ENCODE results near the gene ST6GALNAC4.

ST6GALNAC4 gene

DNA sequence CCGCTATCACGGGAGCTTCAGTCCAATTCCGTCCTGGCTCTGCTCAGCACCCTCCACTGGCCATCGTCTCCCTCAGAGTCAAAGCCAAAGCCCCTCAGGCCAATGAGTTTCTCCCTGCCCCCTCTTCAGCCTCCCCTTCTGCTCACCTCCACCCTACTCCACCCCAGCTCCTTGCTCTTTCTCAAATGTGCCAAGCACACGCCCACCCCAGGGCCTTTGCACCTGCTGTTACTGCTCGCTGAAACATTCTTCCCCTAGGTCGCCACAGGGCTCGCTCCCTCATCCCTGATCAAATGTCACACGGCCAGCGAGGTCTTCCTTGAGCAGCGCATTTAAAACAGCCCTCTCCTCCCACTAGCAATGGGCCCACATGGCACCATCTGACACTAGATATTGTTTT lies 56.1 kb downstream of the ST6GALNAC4 start:
- CTCF ChIA-PET, result interaction anchor here (1.6 to 5.1 kb wide), 3 partner anchors 9 to 97 kb away, joined by 4 to 34 read pairs (median 4); no protein-coding TSS in a partner anchor
- TF ChIP-seq, protein P1, sequence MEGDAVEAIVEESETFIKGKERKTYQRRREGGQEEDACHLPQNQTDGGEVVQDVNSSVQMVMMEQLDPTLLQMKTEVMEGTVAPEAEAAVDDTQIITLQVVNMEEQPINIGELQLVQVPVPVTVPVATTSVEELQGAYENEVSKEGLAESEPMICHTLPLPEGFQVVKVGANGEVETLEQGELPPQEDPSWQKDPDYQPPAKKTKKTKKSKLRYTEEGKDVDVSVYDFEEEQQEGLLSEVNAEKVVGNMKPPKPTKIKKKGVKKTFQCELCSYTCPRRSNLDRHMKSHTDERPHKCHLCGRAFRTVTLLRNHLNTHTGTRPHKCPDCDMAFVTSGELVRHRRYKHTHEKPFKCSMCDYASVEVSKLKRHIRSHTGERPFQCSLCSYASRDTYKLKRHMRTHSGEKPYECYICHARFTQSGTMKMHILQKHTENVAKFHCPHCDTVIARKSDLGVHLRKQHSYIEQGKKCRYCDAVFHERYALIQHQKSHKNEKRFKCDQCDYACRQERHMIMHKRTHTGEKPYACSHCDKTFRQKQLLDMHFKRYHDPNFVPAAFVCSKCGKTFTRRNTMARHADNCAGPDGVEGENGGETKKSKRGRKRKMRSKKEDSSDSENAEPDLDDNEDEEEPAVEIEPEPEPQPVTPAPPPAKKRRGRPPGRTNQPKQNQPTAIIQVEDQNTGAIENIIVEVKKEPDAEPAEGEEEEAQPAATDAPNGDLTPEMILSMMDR (IDR thresholded peaks at IDR 0.05; ENCODE audit: control extremely low read depth, extremely low read depth, low read depth, missing control alignments), result no peak
- POLR2A ChIA-PET, result no interaction called here
- DNase-seq (ENCODE audit: extremely low spot score), result no peak

DNA sequence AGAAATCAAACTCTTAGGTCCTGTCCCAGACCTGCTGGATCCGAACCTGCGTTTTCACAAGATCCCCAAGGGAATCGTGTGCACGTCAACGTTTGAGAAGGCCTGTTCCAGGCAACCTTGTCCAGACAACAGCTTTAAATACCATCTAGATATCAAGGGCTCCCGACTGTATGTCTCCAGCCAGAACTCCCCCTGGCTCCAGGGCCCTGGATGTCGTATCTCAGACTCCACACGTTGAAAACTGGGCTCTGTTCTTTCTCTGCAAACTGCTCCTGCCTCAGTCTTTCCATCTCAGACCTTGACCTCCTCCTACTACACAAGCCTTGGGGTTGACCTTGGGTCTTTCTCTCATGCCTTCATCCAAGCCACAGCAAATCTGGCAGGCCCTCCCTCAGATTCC lies 56.6 kb downstream of the ST6GALNAC4 start:
- ChIA-PET CTCF (interaction anchor here (1.6 to 5.1 kb wide), 2 partner anchors 9 to 12 kb away, joined by 4 to 34 read pairs; no protein-coding TSS in a partner anchor), POLR2A (interaction anchor here (0.7 kb wide), 1 partner anchor 209 kb away, joined by 4 read pairs; no protein-coding TSS in a partner anchor)
- TF ChIP-seq, protein P1 (IDR thresholded peaks at IDR 0.05; ENCODE audit: control extremely low read depth, extremely low read depth, low read depth, missing control alignments), result no peak
- no peak for DNase-seq (ENCODE audit: extremely low spot score)

DNA sequence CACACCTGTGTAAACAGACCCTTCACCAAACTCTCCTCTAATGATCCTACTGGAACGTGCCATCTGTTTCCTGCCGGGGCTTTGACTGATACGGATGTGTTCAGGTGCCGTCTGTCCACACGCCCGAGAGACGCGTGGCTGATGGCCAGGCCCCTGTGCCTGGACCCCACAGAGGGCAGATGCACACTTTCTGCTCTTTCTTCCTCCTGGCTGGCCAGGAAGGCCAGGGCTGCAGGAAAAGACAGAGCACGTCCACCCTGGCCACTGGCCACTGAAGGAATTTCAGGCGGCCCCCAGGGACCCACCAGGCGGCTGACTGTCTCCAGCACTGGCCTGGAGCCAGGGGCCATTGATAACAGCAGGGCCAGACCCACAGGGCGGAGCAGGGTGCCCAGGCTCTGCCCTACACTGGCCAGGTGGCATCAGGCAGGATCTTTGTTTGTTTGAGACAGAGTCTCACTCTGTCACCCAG lies 58.8 kb downstream of the ST6GALNAC4 start:
- CTCF ChIA-PET, result interaction anchor here (0.8 to 5.1 kb wide), 2 partner anchors 11 to 20 kb away, joined by 3 to 34 read pairs; no protein-coding TSS in a partner anchor

More for the DNA sequence above, 58.8 kb downstream of the ST6GALNAC4 start:
- POLR2A ChIA-PET, result no interaction called here
- no peak for DNase-seq (ENCODE audit: extremely low spot score)
- TF ChIP-seq, protein P1 (IDR thresholded peaks at IDR 0.05; ENCODE audit: control extremely low read depth, extremely low read depth, low read depth, missing control alignments), result no peak

All from GM10248 (cell line).